Right forelimb (tissue), 1 donor: ENCODE results near the gene FTO.

ENCODE experiments used
- DNase-seq: peaks from one replicate; pipeline ENCODE4 v3.0.0-alpha.2; 2018

FTO gene

GRCh38 chr16:54140057-54140787 lies 436.3 kb downstream of the FTO start:
- no peak for DNase-seq

GRCh38 chr16:54140788-54141136 lies 436.8 kb downstream of the FTO start:
- DNase-seq = no peak

GRCh38 chr16:54142787-54143186 lies 438.8 kb downstream of the FTO start:
- no peak for DNase-seq

GRCh38 chr16:54143410-54143809 lies 439.5 kb downstream of the FTO start:
- DNase-seq = no peak

GRCh38 chr16:54143934-54144571 lies 440.1 kb downstream of the FTO start:
- DNase-seq = no peak

GRCh38 chr16:54144572-54144947 lies 440.6 kb downstream of the FTO start:
- no peak for DNase-seq

- no peak for DNase-seq
Measured at GRCh38 chr16:54145881-54146280, 441.9 kb downstream of the FTO start.

- no peak for DNase-seq
Measured at GRCh38 chr16:54148974-54149373, 445.0 kb downstream of the FTO start.

- DNase-seq = no peak
Measured at GRCh38 chr16:54150861-54151260, 446.9 kb downstream of the FTO start.

GRCh38 chr16:54152362-54153239 lies 448.6 kb downstream of the FTO start:
- no peak for DNase-seq

GRCh38 chr16:54153240-54153934 lies 449.4 kb downstream of the FTO start:
- DNase-seq = no peak

GRCh38 chr16:54156349-54156748 lies 452.4 kb downstream of the FTO start:
- no peak for DNase-seq

GRCh38 chr16:54158986-54159385 lies 455.0 kb downstream of the FTO start:
- DNase-seq = no peak

- DNase-seq = no peak
Measured at GRCh38 chr16:54159490-54160080, 455.6 kb downstream of the FTO start.

GRCh38 chr16:54160252-54160860 lies 456.4 kb downstream of the FTO start:
- no peak for DNase-seq

GRCh38 chr16:54160939-54161897 lies 457.3 kb downstream of the FTO start:
- DNase-seq = no peak

- no peak for DNase-seq
Measured at GRCh38 chr16:54163197-54163843, 459.4 kb downstream of the FTO start.

GRCh38 chr16:54164789-54165173 lies 460.8 kb downstream of the FTO start:
- DNase-seq = no peak

GRCh38 chr16:54165174-54165911 lies 461.4 kb downstream of the FTO start:
- no peak for DNase-seq
